Renal pelvis (tissue), 4 donors: ENCODE measurements around the gene SESN1. TPM values are rescaled to one million over a fixed set of nuclear protein-coding genes. Genes with fewer than 3 reads are reported as not detected.
A peak's percentile ranks its signal among the peaks of the same experiment; 100 is the strongest.
"Not testable (repeated sequence)": the region's sequence is repeated elsewhere in the genome, so short reads cannot be mapped to it uniquely, and the experiment has no call there.

ENCODE experiments used
- DNase-seq: peaks from one replicate; pipeline ENCODE4 v3.0.0-alpha.2; 2013
- polyA plus RNA-seq, 3 donors: library from polyadenylated mRNA; unstranded; fragments of 120-200 nt; gene quantifications; one replicate each; pipeline ENCODE4 v1.2.1, GENCODE V29; 2013; ENCODE audit not compliant: insufficient read length in 3 of 3

The SESN1 gene
- polyA plus RNA-seq, 3 donors = 22.5 to 26.5 (median 23.2) TPM

DNA sequence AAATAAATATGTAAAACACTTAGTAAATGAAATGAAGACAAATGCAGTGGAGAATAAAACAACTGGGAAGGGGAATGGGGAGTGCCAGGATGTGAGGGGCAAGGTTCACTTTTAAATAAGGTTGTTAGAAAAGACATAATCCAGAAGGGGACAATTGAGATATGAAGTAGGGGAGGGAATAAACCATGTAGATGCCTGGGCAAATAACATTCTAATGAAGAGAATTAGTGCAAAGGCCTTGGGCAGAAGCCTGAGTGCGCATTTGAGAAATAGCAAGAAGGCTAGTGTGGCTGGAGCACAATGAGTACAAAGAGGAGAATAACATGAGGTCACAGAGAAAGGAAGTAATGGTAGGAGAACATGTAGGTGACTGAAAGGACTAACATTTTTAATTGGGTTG lies 3.0 kb upstream of the SESN1 start:
- no peak for DNase-seq

DNA sequence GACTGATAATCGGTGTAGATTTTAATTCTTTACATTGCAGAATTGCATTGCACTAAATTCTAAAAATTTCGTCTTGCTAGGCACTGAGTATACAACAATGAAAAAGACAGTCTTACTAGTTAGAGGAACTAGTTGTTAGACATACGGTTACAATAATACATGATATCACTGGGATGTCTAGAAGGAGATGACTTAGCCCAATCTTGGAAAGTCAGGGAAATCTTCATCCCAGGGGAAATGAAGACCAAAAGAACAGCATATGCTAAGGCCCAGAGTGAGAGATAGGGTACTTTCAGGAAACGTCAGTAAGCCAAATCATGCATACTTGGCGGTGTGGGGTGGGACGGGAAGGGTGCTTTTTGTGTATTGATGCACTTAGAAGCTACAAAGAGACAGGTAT lies 1.6 kb upstream of the SESN1 start:
- DNase-seq = no peak

DNA sequence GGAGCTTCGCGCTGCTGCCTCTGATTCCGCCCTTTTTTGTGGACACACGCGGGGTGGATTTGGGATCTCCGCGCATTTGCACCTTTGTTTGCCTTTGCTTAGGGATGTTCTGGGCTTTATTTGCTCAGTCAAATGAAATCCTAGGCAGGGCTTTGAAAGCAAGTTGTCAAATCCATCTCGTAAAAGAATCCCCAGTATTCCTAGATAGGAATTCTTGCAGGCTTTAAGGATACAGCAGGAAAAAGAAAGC lies 1.1 kb upstream of the SESN1 start:
- DNase-seq = no peak

DNA sequence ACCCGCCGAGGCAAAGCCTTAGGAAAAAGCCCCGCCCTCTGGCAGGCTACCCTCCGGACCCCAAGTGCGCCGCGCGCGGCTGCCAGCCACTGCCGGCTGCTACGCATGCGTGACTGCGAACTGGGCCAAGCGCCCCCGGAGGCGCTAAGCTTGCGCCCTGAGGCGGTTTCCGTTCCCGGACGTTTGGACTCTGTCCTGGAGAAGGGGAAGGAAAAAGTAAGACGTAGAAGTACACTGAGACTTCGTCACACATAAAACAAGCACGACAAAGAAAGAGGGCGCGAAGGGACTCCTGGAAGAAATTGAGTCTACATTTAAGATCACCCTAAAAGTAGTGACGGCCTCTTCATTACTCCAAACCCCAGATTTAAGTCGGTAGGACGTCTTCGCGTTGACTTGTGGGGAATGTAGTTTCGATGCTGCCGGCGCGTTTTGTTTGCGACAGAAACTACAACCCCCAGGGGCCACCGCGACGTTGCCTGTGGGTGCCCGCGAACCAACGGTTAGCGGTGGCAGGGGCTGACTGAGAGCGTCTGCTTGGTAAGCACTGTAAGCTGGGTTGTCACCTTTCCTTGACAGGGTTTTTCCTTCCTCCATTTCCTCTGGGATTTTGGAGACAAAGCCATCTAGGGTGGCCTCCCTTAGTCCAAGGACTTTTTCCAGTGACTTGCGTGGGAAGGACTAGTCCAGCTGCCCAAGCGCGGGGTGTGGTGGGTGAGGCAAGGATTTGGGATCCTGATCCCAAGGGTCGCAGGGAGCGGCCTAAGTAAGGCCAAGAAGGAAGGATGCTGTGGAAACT lies 589 bp upstream of the SESN1 start, which contains the start of gene CEP57L1:
Gene CEP57L1 (plus strand): TSS at position 472 of the 799 bp plus-strand sequence. CDS start 49,715 bp downstream, outside the sequence.
- DNase-seq = peak; percentile 98

DNA sequence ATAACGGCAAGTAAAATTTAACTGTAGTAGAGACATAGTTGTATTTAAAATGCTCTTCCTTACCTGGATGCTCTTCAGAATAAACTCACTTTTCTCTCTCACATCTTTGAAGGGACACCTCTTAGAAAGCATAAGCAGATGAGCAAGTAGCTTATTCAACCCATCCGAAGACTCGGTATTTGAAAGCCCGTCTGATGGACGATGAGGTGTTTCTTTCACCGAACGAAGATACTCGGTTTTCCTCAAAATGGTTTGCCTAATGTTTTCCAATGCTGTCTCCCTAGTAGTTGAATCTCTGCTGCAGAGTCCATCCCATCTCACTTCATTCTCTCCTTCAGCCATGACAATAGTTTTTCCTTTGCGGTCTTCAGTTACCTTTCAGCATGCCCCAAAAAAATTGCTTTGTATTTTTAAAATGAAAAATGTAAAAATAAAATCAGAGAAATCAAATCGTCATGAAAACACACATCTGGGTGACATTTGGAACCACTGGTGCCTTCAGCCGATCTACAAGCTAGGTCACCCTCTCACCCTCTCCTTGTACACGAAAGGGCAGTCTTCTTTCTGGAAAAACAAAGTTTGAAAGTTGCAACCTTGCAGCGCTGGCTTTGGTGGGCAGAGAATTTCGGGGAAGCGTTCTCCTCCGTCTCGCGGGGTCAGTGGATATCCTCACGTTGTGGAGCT lies 772 bp downstream of the SESN1 start:
- DNase-seq = no peak

GRCh38 chr6:109092074-109092473 lies 2.6 kb downstream of the SESN1 start:
- DNase-seq = no peak

GRCh38 chr6:109091314-109092024 lies 3.2 kb downstream of the SESN1 start:
- DNase-seq = no peak

- DNase-seq = no peak
These were observed 5.7 kb downstream of the SESN1 start for GRCh38 chr6:109088995-109089394.

- DNase-seq = no peak
These were observed 6.9 kb downstream of the SESN1 start for GRCh38 chr6:109087661-109088264.

DNA sequence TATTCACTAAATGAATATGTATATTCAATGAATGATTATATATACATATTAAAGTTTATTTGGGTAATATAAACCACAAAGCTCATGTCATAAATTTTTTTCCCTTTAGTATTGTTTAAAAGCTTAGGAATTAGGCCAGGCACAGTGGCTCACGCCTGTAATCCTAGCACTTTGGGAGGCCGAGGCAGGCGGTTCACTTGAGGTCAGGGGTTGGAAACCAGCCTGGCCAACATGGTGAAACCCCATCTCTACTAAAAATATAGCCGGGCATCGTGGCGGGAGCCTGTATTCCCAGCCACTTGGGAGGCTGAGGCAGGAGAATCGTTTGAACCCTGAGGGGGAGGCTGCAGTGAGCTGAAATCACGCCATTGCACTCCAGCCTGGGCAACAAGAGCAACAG lies 10.5 kb downstream of the SESN1 start:
- DNase-seq = not testable (repeated sequence)

- DNase-seq = no peak
These were observed 11.0 kb downstream of the SESN1 start for GRCh38 chr6:109083657-109084056.

GRCh38 chr6:109082188-109082577 lies 12.5 kb downstream of the SESN1 start:
- no peak for DNase-seq

DNA sequence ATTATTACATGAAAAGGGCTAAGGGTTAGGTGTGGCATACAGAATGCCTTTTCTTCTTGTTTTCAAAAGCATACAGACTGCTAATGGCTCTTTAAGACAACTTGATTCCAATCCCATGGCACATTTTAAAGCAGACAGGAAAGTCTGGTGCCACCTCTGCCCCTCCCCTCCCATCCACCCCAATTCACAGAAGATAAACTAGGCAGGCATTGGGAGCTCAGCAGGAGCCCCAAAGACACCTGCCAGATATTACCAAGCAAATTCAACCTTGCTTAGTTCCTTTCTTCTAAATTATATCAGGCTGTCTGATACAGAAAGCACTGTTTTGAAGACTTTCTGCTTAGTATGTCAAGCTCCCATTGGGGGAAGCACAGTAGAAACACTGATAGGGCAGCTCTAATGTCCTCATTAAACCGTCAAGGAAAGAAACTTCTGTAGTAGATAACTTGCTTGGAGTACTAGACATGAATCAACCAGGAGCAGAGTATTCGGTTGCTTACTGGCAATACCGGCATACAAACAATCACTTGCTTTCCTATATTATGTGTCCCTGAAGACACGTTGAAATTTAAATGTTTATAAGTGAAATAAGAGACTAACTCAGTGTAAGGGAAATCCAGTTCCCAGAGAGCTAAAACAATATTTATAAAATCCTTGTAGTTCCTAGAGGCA lies 13.0 kb downstream of the SESN1 start:
- no peak for DNase-seq

GRCh38 chr6:109081026-109081425 lies 13.6 kb downstream of the SESN1 start:
- DNase-seq = no peak

DNA sequence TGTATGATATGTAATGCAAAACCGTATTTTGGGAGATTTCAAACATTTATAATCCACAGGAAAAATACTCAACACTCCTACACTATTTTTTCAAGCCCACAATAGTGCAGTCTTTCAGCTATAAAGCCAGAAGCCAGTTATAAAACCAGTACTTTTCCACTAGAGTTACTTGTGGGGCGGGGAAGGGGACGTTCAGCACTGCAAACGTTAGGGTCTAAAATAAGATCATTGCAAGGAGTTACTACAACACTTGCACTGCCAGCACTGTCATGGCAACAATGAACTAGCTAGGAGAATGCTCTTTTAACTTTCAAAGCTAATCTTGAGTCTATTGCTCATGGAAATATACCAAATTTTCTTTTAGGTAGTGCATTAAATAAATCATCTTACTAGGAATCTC lies 14.7 kb downstream of the SESN1 start:
- DNase-seq = no peak

DNA sequence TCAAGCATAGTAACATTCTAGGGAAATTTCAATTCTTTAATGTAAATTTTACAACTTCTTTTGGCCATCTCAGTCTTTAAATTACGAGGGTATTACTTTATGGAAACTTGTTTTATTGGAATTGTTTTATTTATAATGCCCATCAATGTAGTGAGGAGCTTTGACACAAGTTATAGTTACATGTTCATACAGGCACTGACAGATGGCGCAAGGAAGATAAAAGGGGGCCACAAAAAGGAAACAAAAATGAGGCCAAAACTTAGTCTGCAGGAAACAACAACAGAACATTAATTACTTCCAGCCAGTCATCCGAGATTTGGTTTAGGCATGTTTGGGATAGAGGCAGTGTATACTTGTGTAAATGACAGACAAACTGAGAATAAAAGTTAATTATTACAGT lies 18.3 kb downstream of the SESN1 start:
- no peak for DNase-seq

DNA sequence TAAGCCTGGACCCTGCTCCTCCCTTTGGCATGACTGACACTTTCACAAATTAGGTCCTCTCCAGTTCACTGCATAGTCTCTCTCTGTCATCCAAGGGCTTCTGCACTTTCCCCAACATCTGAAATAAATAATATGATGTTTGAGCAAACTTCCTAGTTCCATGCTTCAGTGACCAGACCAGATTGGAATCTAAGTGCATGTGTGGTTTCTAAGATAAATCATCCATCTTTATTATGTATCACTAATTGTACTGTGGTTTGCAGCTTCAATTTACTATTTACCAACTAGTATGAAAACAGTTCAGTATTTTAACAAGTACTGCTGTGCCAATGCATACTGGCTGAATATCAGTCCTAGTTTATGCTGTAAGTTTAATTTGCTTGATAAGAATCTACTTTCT lies 18.7 kb downstream of the SESN1 start:
- no peak for DNase-seq

DNA sequence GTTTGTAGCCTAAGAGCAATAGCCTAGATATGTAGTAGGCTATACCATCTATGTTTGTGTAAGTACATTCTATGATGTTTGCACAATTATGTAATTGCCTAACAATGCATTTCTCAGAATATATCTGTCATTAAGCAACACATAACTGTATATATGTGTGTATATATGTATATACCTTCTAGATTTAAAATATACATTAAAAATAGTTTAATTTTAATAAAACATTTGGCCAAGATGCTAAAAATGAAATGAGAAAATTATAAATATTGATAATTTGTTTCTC lies 20.6 kb downstream of the SESN1 start:
- DNase-seq = no peak

- peak; percentile 77 for DNase-seq
These were observed 21.1 kb downstream of the SESN1 start for GRCh38 chr6:109073344-109074132.

- DNase-seq = no peak
These were observed 23.3 kb downstream of the SESN1 start for GRCh38 chr6:109071125-109071917.

DNA sequence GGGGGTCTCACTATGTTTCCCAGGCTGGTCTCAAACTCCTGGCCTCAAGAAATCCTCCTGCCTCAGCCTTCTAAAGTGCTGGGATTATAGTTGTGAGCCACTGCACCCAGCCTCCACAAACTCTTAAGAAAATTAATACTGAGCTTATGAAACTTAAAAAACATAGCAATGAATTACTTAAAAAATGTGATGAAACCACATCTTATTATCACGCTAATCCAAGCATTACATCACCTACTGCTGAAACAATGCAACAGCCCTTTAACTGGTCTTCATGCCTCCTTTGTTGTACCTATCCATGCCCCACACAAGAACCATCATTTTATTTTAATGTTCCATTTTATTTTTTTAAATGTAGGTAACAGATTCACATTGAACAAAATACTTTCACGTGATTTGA lies 24.9 kb downstream of the SESN1 start:
- no peak for DNase-seq
